PFSK-1 (cell line): ENCODE data around the gene LRRC34. TPM values are rescaled to one million over a fixed set of nuclear protein-coding genes. Genes with fewer than 3 reads are reported as not detected.

Experiments
- FOXP2 ChIP-seq: optimal IDR thresholded peaks from 2 replicates; pipeline ENCODE3; 2011; ENCODE audit warnings: borderline replicate concordance, control low read depth, inconsistent platforms; ENCODE audit not compliant: insufficient read depth; ENCODE audit errors: extremely low read length, extremely low read depth
- POLR2AphosphoS5 ChIP-seq: IDR thresholded peaks from 2 replicates; pipeline ENCODE4 v1.6.1; 2012; ENCODE audit warnings: low read depth, mild to moderate bottlenecking, control low read depth, low read length, moderate library complexity
- REST ChIP-seq, 2 experiments: IDR thresholded peaks; 2 replicates each; pipeline versions ENCODE4 v1.6.1 to v1.8.0; 2011 to 2012; ENCODE audit warnings: low read depth in 2 of 2, low read length in 2 of 2, control low read depth in 1 of 2, inconsistent platforms in 1 of 2, mild to moderate bottlenecking in 1 of 2, moderate library complexity in 1 of 2; ENCODE audit not compliant: insufficient read depth in 1 of 2
- SIN3A ChIP-seq: IDR thresholded peaks from 2 replicates; pipeline ENCODE4 v1.6.1; 2012; ENCODE audit warnings: mild to moderate bottlenecking, low read length, moderate library complexity, borderline replicate concordance; ENCODE audit not compliant: insufficient read depth
- TAF1 ChIP-seq: IDR thresholded peaks from 2 replicates; pipeline ENCODE4 v1.6.1; 2012; ENCODE audit warnings: low read length, control low read depth, borderline replicate concordance; ENCODE audit not compliant: insufficient read depth
- polyA plus RNA-seq: library from polyadenylated mRNA; unstranded; fragments of >200 nt; gene quantifications from one replicate; pipeline ENCODE4 v1.2.1, GENCODE V29; 2012; ENCODE audit warnings: low read depth, missing spikeins; ENCODE audit not compliant: insufficient read length

LRRC34 gene
- polyA plus RNA-seq: not detected

DNA sequence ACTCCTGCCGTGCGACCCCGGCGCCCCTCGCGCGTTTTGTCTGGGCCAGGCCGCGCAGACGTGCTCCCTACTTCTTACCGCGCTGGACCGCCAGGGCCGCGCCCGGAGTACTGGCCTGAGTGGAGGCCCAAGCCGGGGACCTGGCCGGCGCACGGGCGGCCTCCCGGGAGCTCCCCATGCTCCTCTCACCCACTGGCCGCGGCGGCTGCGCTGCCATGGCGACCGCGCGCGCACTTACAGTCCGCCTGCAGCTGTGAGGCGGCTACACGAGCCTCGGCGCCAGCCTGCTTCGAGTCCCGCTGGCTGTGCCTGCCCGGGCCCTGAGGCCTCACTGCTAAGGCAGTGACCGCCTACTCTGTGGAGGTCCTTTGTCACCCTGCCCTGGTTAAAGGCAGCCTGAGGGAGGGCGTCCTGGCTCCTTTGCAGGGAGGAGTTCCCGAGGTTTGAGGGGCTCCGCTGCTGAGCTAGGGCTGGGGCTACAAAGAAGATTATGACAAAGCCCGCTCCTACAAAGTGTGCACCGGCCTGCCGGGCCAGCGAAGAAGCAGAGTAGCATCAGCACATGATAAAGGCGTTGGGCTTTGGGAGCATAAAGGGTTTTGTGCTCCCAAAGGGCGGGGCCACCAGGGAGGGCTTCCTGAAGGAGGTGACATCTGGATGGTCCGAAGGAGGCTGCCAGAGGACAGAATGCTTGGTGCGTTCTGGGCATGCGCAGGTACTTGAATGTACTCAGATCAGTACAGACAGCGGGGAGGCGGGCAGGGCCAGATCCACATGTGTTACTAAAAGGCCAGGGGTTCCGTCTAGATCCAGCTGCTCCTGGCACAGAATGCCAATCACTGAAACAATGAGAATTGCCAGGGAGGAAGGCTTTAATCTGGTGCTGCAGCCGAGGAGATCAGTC, at the start of gene LRRC34, which contains the start of gene LRRIQ4:
Gene LRRC34, minus strand, starts transcription at position 573 of the 904 bp plus-strand sequence. Its CDS starts 356 bp downstream, at position 217.
Gene LRRIQ4, plus strand, starts transcription at position 539 of the 904 bp plus-strand sequence. CDS start 9,052 bp downstream, outside the sequence.
- no peak for TF ChIP-seq TAF1
- no peak for TF ChIP-seq REST (IDR thresholded peaks at IDR 0.05; ENCODE audit: insufficient read depth in 1 of 2, low read depth in 2 of 2, low read length in 2 of 2)
- no peak for TF ChIP-seq FOXP2
- no peak for TF ChIP-seq POLR2AphosphoS5
- no peak for TF ChIP-seq SIN3A

DNA sequence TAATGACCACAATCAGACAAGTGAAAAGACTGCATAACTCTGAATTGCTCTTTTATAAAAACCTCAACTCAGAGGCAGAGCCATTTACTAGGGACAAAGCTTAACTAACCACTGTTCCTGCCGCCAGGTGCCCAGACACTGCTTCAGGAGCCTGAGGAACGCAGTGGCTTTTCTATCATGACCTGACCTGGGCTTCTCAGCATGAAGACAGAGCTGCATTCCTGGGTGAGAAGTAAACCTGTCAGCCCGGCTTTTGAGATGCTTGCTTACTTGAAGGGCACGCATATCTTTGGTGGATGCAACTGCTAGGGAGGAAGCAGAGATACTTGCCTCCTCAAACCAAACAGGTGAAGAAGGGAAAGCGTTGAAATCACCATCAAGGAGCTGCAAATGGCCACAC, 49.2 kb upstream of the LRRC34 start:
- TF ChIP-seq FOXP2: no peak
- TF ChIP-seq POLR2AphosphoS5: no peak
- no peak for TF ChIP-seq TAF1
- TF ChIP-seq REST (IDR thresholded peaks at IDR 0.05; ENCODE audit: insufficient read depth in 1 of 2, low read depth in 2 of 2, low read length in 2 of 2): no peak
- no peak for TF ChIP-seq SIN3A

DNA sequence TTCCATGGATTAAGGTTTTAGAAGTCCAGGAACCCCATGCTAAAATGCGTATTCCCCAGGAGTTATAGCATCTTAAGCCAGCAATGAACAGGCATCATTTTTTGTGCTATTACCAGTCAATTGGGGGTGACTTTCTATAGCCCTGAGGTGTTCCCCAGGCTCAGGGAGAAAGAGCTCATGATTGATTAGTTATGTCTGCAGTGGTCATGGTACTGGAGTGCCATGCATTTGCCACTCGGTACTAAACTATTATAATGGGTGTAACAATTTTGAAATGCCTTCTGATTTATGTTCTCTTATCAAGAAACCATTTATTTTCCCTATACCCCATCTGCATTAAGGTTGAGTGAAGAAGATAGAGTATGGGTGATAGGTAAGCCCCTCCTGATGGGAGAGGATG, 45.1 kb upstream of the LRRC34 start:
- no peak for TF ChIP-seq SIN3A

DNA sequence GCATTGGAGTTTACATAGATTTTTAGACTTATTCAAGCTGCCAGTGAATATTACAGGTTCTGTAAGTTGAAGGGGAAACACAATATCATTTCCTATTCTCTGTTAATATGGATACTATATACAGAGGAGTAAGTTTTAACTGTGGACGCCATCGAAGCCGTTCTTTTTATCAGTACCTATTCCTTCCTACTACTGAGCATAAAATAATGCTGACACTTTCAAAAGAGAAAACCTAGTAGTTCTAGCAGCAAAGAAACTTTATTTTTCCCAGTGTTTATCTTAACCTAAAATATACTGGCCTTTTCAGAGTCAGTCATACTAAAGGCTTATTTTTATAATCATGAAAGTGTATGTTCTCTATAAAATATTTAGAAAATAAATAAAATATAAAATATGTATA, 42.8 kb upstream of the LRRC34 start:
- TF ChIP-seq POLR2AphosphoS5 (no peak), REST (IDR thresholded peaks at IDR 0.05; ENCODE audit: insufficient read depth in 1 of 2, low read depth in 2 of 2, low read length in 2 of 2) (no peak), TAF1 (no peak), SIN3A (no peak), FOXP2 (no peak)

DNA sequence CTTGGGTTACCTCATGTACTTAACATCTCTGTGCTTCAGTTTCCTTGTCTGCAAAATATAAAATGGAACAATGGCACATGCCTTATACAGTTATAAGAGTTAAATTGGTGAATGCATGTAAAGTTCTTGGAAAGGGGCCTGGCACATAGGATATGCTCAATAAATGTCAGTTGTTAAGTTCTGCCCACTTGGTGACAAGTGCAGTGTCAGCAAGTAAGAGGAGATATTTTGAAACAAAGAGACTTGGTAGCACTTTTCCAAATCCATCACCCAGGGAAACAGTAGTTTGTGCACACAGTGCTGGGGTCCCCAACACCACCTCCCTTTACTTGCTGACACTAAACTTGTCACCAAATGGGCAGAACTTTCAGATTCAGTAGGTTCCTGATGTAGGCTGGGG, 37.9 kb upstream of the LRRC34 start:
- TF ChIP-seq FOXP2: no peak
- TF ChIP-seq SIN3A: no peak

GRCh38 chr3:169848741-169849140, 36.0 kb upstream of the LRRC34 start:
- TF ChIP-seq SIN3A: no peak
- TF ChIP-seq REST (IDR thresholded peaks at IDR 0.05; ENCODE audit: insufficient read depth in 1 of 2, low read depth in 2 of 2, low read length in 2 of 2): no peak
- no peak for TF ChIP-seq FOXP2
